WTC11 (cell line): ENCODE data around the gene OR51B2.

ENCODE experiments used
- FOXJ3 ChIP-seq: sonication (generic); formaldehyde crosslinking; IDR thresholded peaks from 2 replicates; pipeline ENCODE4 v1.9.0; 2021; ENCODE audit warnings: missing genetic modification reagents, mild to moderate bottlenecking, borderline replicate concordance
- MXD4 ChIP-seq: fragments of 250-450 bp; sonication (Bioruptor Pico); IDR thresholded peaks from 2 replicates; pipeline ENCODE4 v1.8.0; 2021; ENCODE audit warnings: mild to moderate bottlenecking, moderate library complexity, borderline replicate concordance
- NR2C2 ChIP-seq: sonication (generic); formaldehyde crosslinking; IDR thresholded peaks from 2 replicates; pipeline ENCODE4 v1.8.0; 2022; ENCODE audit warnings: mild to moderate bottlenecking, missing genetic modification reagents
- RELA ChIP-seq: sonication (generic); formaldehyde crosslinking; IDR thresholded peaks from 2 replicates; pipeline ENCODE4 v1.8.1; 2022; ENCODE audit warnings: missing genetic modification reagents, mild to moderate bottlenecking, borderline replicate concordance
- TEAD4 ChIP-seq: sonication (generic); formaldehyde crosslinking; IDR thresholded peaks from 2 replicates; pipeline ENCODE4 v1.8.0; 2022; ENCODE audit warnings: mild to moderate bottlenecking, missing genetic modification reagents
- TP53 ChIP-seq: sonication (generic); formaldehyde crosslinking; IDR thresholded peaks from 2 replicates; pipeline ENCODE4 v1.8.1; 2023; ENCODE audit warnings: mild to moderate bottlenecking, missing genetic modification reagents
- TF ChIP-seq, protein P1 (sequence below): fragments of 200-600 bp; IDR thresholded peaks from 2 replicates; pipeline ENCODE4 v1.8.0; 2022; ENCODE audit warnings: antibody characterized with exemption
- TF ChIP-seq, protein P2 (sequence below): sonication (generic); formaldehyde crosslinking; IDR thresholded peaks from 2 replicates; pipeline ENCODE4 v1.8.0; 2023; ENCODE audit warnings: missing genetic modification reagents, mild to moderate bottlenecking, borderline replicate concordance
- TF ChIP-seq, protein P3 (sequence below): sonication (generic); formaldehyde crosslinking; IDR thresholded peaks from 2 replicates; pipeline ENCODE4 v1.8.1; 2023; ENCODE audit warnings: mild to moderate bottlenecking, missing genetic modification reagents, moderate library complexity
- TF ChIP-seq, protein P4 (sequence below): sonication (generic); formaldehyde crosslinking; IDR thresholded peaks from 2 replicates; pipeline ENCODE4 v1.8.0; 2022; ENCODE audit warnings: mild to moderate bottlenecking, missing genetic modification reagents
- TF ChIP-seq, protein P5 (sequence below): sonication (generic); formaldehyde crosslinking; IDR thresholded peaks from 2 replicates; pipeline ENCODE4 v1.8.0; 2022; ENCODE audit warnings: mild to moderate bottlenecking, missing genetic modification reagents

DNA sequence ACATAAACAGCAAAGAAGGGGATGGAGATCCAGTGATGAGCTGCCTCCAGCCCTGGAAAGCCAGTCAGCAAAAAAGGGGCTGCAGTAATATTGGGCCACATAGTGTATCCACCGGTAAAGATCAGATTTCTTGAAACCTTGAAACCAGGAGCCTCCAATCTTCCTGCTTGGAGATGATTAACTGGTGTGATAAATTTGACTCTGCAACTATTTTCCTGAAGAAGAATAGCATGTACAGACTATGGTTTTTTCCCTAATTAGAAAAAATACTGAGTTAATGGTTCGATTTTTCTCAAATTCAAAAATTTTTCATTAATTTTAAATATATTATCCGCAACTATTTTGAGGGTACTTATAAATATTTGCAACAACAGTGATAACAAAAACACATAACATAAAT, at the start of gene OR51B2:
- no peak for TF ChIP-seq MXD4 (CRISPR knock-in tag)
- TF ChIP-seq, protein P1, sequence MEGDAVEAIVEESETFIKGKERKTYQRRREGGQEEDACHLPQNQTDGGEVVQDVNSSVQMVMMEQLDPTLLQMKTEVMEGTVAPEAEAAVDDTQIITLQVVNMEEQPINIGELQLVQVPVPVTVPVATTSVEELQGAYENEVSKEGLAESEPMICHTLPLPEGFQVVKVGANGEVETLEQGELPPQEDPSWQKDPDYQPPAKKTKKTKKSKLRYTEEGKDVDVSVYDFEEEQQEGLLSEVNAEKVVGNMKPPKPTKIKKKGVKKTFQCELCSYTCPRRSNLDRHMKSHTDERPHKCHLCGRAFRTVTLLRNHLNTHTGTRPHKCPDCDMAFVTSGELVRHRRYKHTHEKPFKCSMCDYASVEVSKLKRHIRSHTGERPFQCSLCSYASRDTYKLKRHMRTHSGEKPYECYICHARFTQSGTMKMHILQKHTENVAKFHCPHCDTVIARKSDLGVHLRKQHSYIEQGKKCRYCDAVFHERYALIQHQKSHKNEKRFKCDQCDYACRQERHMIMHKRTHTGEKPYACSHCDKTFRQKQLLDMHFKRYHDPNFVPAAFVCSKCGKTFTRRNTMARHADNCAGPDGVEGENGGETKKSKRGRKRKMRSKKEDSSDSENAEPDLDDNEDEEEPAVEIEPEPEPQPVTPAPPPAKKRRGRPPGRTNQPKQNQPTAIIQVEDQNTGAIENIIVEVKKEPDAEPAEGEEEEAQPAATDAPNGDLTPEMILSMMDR, result no peak
- no peak for TF ChIP-seq TP53 (CRISPR knock-in tag)
- no peak for TF ChIP-seq TEAD4 (CRISPR knock-in tag)
- TF ChIP-seq NR2C2, result no peak
- TF ChIP-seq, protein P2, sequence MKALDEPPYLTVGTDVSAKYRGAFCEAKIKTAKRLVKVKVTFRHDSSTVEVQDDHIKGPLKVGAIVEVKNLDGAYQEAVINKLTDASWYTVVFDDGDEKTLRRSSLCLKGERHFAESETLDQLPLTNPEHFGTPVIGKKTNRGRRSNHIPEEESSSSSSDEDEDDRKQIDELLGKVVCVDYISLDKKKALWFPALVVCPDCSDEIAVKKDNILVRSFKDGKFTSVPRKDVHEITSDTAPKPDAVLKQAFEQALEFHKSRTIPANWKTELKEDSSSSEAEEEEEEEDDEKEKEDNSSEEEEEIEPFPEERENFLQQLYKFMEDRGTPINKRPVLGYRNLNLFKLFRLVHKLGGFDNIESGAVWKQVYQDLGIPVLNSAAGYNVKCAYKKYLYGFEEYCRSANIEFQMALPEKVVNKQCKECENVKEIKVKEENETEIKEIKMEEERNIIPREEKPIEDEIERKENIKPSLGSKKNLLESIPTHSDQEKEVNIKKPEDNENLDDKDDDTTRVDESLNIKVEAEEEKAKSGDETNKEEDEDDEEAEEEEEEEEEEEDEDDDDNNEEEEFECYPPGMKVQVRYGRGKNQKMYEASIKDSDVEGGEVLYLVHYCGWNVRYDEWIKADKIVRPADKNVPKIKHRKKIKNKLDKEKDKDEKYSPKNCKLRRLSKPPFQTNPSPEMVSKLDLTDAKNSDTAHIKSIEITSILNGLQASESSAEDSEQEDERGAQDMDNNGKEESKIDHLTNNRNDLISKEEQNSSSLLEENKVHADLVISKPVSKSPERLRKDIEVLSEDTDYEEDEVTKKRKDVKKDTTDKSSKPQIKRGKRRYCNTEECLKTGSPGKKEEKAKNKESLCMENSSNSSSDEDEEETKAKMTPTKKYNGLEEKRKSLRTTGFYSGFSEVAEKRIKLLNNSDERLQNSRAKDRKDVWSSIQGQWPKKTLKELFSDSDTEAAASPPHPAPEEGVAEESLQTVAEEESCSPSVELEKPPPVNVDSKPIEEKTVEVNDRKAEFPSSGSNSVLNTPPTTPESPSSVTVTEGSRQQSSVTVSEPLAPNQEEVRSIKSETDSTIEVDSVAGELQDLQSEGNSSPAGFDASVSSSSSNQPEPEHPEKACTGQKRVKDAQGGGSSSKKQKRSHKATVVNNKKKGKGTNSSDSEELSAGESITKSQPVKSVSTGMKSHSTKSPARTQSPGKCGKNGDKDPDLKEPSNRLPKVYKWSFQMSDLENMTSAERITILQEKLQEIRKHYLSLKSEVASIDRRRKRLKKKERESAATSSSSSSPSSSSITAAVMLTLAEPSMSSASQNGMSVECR (CRISPR knock-in tag), result no peak
- TF ChIP-seq, protein P3, sequence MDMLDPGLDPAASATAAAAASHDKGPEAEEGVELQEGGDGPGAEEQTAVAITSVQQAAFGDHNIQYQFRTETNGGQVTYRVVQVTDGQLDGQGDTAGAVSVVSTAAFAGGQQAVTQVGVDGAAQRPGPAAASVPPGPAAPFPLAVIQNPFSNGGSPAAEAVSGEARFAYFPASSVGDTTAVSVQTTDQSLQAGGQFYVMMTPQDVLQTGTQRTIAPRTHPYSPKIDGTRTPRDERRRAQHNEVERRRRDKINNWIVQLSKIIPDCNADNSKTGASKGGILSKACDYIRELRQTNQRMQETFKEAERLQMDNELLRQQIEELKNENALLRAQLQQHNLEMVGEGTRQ (CRISPR knock-in tag), result no peak
- TF ChIP-seq FOXJ3 (CRISPR knock-in tag), result no peak
- TF ChIP-seq RELA (CRISPR knock-in tag), result no peak
- TF ChIP-seq, protein P4, sequence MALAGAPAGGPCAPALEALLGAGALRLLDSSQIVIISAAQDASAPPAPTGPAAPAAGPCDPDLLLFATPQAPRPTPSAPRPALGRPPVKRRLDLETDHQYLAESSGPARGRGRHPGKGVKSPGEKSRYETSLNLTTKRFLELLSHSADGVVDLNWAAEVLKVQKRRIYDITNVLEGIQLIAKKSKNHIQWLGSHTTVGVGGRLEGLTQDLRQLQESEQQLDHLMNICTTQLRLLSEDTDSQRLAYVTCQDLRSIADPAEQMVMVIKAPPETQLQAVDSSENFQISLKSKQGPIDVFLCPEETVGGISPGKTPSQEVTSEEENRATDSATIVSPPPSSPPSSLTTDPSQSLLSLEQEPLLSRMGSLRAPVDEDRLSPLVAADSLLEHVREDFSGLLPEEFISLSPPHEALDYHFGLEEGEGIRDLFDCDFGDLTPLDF (CRISPR knock-in tag), result no peak
- TF ChIP-seq, protein P5, sequence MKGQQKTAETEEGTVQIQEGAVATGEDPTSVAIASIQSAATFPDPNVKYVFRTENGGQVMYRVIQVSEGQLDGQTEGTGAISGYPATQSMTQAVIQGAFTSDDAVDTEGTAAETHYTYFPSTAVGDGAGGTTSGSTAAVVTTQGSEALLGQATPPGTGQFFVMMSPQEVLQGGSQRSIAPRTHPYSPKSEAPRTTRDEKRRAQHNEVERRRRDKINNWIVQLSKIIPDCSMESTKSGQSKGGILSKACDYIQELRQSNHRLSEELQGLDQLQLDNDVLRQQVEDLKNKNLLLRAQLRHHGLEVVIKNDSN (CRISPR knock-in tag), result no peak
